Embryonic facial prominence (tissue), 1 donor: ENCODE data around the gene LIPA.

ENCODE experiments used
- DNase-seq: peaks from one replicate; pipeline ENCODE4 v3.0.0-alpha.2; 2016; ENCODE audit errors: extremely low spot score

The LIPA gene

DNA sequence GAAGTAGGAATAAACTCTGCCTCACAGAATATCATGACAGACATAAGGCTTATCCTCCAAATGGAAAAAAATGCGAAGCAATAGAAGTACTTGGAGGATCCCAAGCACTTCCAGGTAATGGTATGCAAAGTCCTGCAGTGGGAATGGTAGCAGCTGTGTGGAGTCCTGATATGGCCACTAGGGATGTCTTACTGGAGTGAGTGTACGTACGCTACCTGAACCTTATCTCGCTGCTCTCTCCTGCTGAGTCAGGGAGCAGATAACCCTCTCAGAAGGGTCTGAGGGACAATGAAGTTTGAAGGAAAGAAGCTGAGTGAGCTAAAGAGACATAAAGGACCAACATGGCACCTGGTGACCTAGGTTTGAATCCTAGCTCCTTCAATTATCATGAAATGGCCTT lies 86.7 kb downstream of the LIPA start:
- no peak for DNase-seq

DNA sequence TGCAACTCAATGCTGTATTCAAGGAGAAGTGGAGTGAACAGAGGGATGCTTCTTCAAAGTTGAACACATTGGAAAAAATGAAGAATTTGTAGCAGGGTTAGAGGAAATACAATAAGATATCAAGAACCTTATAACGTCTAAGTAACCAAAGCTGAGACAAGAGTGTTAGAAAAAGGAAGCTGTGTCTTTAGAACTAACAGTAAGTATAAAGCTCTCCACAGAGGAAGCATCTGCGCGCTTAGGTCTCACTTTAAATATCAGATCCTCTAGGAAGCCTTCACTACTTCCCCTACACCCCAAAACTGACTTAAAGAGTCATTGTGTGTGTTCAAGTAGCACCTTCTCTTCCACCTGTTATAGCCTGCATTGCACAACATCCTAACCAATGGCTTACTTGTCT lies 87.5 kb downstream of the LIPA start:
- no peak for DNase-seq
